DOHH2 (cell line): ENCODE data around the gene DSG2.
"Not testable (repeated sequence)": the region's sequence is repeated elsewhere in the genome, so short reads cannot be mapped to it uniquely, and the experiment has no call there.

Experiments used
- H3F3A ChIP-seq: fragments of 200-600 bp; sonication (generic), shearing (Covaris generic); 2 replicates; pipeline ENCODE4 v1.6.0; 2016; ENCODE audit warnings: antibody characterized with exemption, mild to moderate bottlenecking; ENCODE audit not compliant: control insufficient read depth, insufficient read depth
- H3K27ac ChIP-seq: fragments of 200-600 bp; sonication (generic); 2 replicates; pipeline ENCODE4 v1.5.1; 2014; ENCODE audit warnings: low read depth, mild to moderate bottlenecking, low read length, moderate library complexity
- H3K27me3 ChIP-seq: fragments of 200-600 bp; sonication (generic); 2 replicates; pipeline ENCODE4 v1.6.1; 2014; ENCODE audit warnings: mild to moderate bottlenecking, low read length, mixed read lengths; ENCODE audit not compliant: control insufficient read depth
- H3K36me3 ChIP-seq: fragments of 200-600 bp; sonication (generic); 2 replicates; pipeline ENCODE4 v1.6.1; 2014; ENCODE audit warnings: mild to moderate bottlenecking, low read length, moderate library complexity, mixed read lengths; ENCODE audit not compliant: control insufficient read depth
- H3K4me1 ChIP-seq: fragments of 200-600 bp; sonication (generic); 2 replicates; pipeline ENCODE4 v1.6.1; 2014; ENCODE audit warnings: mild to moderate bottlenecking, low read length, mixed read lengths; ENCODE audit not compliant: control insufficient read depth
- H3K4me2 ChIP-seq: fragments of 200-600 bp; sonication (generic); 2 replicates; pipeline ENCODE4 v1.6.0; 2014; ENCODE audit warnings: mild to moderate bottlenecking, low read length, moderate library complexity
- H3K4me3 ChIP-seq: fragments of 200-600 bp; sonication (generic); 2 replicates; pipeline ENCODE4 v1.5.1; 2014; ENCODE audit warnings: mild to moderate bottlenecking, low read length, mixed read lengths
- H3K79me2 ChIP-seq: fragments of 200-600 bp; sonication (generic); 2 replicates; pipeline ENCODE4 v1.6.1; 2014; ENCODE audit warnings: mild to moderate bottlenecking, low read length, mixed read lengths; ENCODE audit not compliant: control insufficient read depth
- H3K9me2 ChIP-seq: fragments of 200-600 bp; sonication (generic); replicated peaks from 2 replicates; pipeline ENCODE4 v1.6.1; 2014; ENCODE audit warnings: mild to moderate bottlenecking, low read length, mixed read lengths; ENCODE audit not compliant: control insufficient read depth
- H3K9me3 ChIP-seq: fragments of 200-600 bp; sonication (generic); 2 replicates; pipeline ENCODE4 v1.6.1; 2014; ENCODE audit warnings: antibody characterized with exemption, low read length, mixed read lengths; ENCODE audit not compliant: control insufficient read depth, insufficient read depth
- H4K20me1 ChIP-seq: fragments of 200-600 bp; sonication (generic); 2 replicates; pipeline ENCODE4 v1.6.0; 2014; ENCODE audit warnings: low read depth, mild to moderate bottlenecking, antibody characterized with exemption, low read length, moderate library complexity; ENCODE audit not compliant: control insufficient read depth, insufficient read depth
- EZH2phosphoT487 ChIP-seq: fragments of 200-600 bp; sonication (generic); IDR thresholded peaks from 2 replicates; pipeline ENCODE4 v1.6.1; 2017; ENCODE audit warnings: borderline replicate concordance, mild to moderate bottlenecking, antibody characterized with exemption, low read length, moderate library complexity, mixed read lengths
- TF ChIP-seq, protein P1 (sequence below): fragments of 200-600 bp; sonication (generic); IDR thresholded peaks from one replicate; pipeline ENCODE4 v1.5.1; 2014; ENCODE audit warnings: antibody characterized with exemption, mild to moderate bottlenecking, low read depth, low read length; ENCODE audit not compliant: poor library complexity, severe bottlenecking

DSG2 gene

DNA sequence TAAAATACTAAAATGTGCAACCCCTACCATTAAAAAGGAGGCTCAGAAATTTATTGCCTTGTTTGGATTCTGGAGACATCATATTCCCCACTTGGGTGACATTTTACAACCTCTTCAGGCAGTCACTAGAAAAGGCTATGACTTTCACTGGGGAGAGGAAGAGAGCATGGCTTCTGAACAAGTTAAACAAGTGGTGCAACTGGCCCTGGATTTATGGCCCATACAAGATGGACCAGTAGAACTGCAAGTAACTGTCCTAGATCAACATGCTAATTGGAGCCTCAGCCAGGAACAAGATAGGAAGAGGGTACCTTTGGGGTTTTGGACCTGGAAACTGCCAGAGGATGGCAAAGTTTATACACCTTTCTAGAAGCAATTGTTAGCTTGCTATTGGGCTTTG is 4.0 kb upstream of the DSG2 start:
- Histone ChIP-seq H3K36me3 (no peaks in the 10 kb centered on the region), H3K4me2 (no peak overlapping the region), H3K9me3 (no peaks in the 10 kb centered on the region; the same call in 1 of the 2 replicates), H3K79me2 (no peaks in the 10 kb centered on the region), H3K4me3 (no peak overlapping the region), H3K27ac (no peak overlapping the region), H3F3A (no peaks in the 10 kb centered on the region), H3K27me3 (no peaks in the 10 kb centered on the region), H3K9me2 (no peaks in the 10 kb centered on the region), H4K20me1 (no peaks in the 10 kb centered on the region), H3K4me1 (no peaks in the 10 kb centered on the region)
- no peak for TF ChIP-seq EZH2phosphoT487
- TF ChIP-seq, protein P1, sequence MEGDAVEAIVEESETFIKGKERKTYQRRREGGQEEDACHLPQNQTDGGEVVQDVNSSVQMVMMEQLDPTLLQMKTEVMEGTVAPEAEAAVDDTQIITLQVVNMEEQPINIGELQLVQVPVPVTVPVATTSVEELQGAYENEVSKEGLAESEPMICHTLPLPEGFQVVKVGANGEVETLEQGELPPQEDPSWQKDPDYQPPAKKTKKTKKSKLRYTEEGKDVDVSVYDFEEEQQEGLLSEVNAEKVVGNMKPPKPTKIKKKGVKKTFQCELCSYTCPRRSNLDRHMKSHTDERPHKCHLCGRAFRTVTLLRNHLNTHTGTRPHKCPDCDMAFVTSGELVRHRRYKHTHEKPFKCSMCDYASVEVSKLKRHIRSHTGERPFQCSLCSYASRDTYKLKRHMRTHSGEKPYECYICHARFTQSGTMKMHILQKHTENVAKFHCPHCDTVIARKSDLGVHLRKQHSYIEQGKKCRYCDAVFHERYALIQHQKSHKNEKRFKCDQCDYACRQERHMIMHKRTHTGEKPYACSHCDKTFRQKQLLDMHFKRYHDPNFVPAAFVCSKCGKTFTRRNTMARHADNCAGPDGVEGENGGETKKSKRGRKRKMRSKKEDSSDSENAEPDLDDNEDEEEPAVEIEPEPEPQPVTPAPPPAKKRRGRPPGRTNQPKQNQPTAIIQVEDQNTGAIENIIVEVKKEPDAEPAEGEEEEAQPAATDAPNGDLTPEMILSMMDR, result no peak

DNA sequence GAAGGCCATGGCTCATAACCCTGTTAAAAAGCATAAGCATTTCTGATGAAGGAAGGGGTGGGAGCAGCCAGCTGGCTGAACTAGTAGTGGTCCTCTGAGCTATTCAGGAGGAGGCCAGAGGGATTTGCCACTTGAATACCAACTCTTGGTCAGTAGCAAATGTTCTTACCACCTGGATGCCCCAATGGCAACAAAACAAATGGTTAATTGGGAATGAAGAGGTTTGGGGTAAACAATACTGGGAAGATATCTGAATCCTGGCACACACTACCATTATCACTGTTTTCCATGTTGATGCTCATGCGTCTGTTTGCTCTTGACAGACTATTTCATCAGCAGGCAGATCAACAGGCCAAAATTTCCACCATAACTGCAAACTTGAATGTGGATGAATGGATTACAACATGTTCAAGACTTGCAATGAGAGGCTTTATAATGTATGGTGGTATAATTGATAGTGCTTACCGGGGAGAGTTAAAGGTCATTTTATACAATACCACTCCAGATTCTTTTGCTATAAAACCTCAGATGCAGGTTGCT is 3.2 kb upstream of the DSG2 start:
- H3K27me3 ChIP-seq, H3F3A ChIP-seq, H3K4me1 ChIP-seq, H4K20me1 ChIP-seq, H3K79me2 ChIP-seq, H3K4me3 ChIP-seq, H3K36me3 ChIP-seq, H3K27ac ChIP-seq, H3K9me2 ChIP-seq, H3K9me3 ChIP-seq, H3K4me2 ChIP-seq: not testable (repeated sequence)

DNA sequence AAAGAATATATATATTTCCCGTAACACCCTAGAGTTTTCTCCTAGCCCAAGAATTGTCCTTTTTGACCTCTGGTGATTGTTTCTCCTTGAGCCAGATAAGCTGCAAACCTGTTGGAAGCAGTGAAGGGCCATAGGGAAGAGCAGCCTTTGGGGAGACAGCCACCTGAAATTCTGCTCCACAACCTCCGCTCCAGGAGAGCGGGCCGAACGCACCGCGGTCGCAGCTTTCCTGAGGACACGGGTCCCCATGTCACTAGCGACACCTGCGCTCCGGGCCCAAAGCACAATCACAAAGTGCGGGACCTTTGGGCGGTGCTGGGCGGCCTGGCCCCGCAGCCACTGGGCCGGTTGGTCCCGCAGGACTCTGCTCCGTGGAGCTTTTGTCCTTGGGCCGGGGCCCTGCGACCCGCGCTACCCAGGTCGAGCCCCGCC is 557 bp upstream of the DSG2 start:
- Histone ChIP-seq H3K4me3 (no peak overlapping the region), H3K36me3 (no peaks in the 10 kb centered on the region), H4K20me1 (no peaks in the 10 kb centered on the region), H3K79me2 (no peaks in the 10 kb centered on the region), H3F3A (no peaks in the 10 kb centered on the region), H3K9me2 (no peaks in the 10 kb centered on the region), H3K9me3 (no peaks in the 10 kb centered on the region; the same call in 1 of the 2 replicates), H3K27ac (no peak overlapping the region), H3K27me3 (no peaks in the 10 kb centered on the region), H3K4me2 (no peak overlapping the region), H3K4me1 (no peaks in the 10 kb centered on the region)
- TF ChIP-seq, protein P1, result no peak
- no peak for TF ChIP-seq EZH2phosphoT487

DNA sequence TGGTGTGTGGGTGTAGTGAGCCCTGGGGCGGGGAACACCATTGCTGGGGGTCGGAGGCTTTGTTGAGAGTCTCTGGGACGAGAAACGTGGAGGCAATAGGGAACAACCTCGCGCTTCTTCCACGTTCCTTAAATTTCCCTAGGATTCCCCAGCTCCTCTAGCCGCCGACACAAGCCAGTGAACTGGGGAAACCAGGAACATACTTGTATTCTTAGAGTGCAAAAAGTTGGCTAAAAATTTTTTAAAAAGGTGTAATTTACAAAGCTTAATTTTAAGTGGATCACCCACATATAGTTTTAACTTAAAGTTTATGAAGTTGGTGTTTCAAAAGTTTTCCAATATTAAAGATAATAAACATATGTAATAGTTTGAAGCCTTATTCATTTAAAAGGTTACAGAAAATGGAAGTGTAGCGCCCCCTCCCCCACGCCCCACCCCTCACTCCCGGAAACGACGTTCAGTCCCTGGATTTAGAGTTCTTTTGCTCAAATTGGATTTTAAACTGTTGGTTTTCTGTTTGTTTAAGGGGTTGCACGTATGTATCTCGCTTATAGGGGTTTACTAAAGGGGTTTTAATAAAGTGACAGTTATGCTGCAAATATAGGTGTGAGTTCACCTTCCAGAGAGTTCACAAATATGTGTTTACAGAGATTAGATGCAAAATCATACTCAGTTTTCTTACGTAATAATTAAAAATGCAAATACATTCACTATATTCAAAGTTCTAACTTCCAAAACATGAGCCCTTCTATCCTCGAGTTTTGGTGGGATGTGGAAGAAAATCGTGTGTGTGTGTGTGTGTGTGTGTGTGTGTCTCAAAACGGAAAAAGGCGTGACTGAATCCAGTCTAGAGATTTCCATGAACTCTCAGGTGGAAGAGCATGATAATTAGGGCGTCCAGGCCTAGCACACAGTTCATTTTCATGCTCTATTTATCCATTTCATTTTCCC is 872 bp downstream of the DSG2 start:
- H3K27me3 ChIP-seq, result no peaks in the 10 kb centered on the region
- no peak overlapping the region for H3K4me2 ChIP-seq
- no peaks in the 10 kb centered on the region for H4K20me1 ChIP-seq
- TF ChIP-seq, protein P1, result no peak
- TF ChIP-seq EZH2phosphoT487, result no peak
- H3K4me1 ChIP-seq, result no peaks in the 10 kb centered on the region
- H3K9me3 ChIP-seq, result no peaks in the 10 kb centered on the region; the same call in 1 of the 2 replicates
- H3K79me2 ChIP-seq, result no peaks in the 10 kb centered on the region
- H3K36me3 ChIP-seq, result no peaks in the 10 kb centered on the region
- no peak overlapping the region for H3K27ac ChIP-seq
- H3K9me2 ChIP-seq, result no peaks in the 10 kb centered on the region
- H3F3A ChIP-seq, result no peaks in the 10 kb centered on the region
- no peak overlapping the region for H3K4me3 ChIP-seq
